Neural progenitor cell (in vitro differentiated cells): ENCODE measurements around the gene TUBA8. TPM values are rescaled to one million over a fixed set of nuclear protein-coding genes. Genes with fewer than 3 reads are reported as not detected.

Experiments used
- DNase-seq: peaks from one replicate; pipeline ENCODE4 v3.0.0-alpha.2; 2016; ENCODE audit warnings: low spot score
- H2AFZ ChIP-seq: fragments of 200-600 bp; sonication (generic); replicated peaks from 2 replicates; pipeline ENCODE4 v1.6.1; 2016; ENCODE audit warnings: antibody characterized with exemption
- H3F3A ChIP-seq: fragments of 200-600 bp; sonication (generic); 2 replicates; pipeline ENCODE4 v1.6.1; 2016; ENCODE audit warnings: antibody characterized with exemption, low read depth
- H3K27ac ChIP-seq: fragments of 200-600 bp; sonication (generic); 2 replicates; pipeline ENCODE4 v1.5.1; 2016; ENCODE audit warnings: mild to moderate bottlenecking
- H3K27me3 ChIP-seq: fragments of 200-600 bp; sonication (generic); 2 replicates; pipeline ENCODE4 v1.6.1; 2016; ENCODE audit warnings: mild to moderate bottlenecking, moderate library complexity
- H3K36me3 ChIP-seq: fragments of 200-600 bp; sonication (generic); 2 replicates; pipeline ENCODE4 v1.5.1; 2016
- H3K4me1 ChIP-seq: fragments of 200-600 bp; sonication (generic); 2 replicates; pipeline ENCODE4 v1.6.1; 2016; ENCODE audit warnings: mixed run types
- H3K4me2 ChIP-seq: fragments of 200-600 bp; sonication (generic); 2 replicates; pipeline ENCODE4 v1.6.1; 2016
- H3K4me3 ChIP-seq: fragments of 200-600 bp; sonication (generic); 2 replicates; pipeline ENCODE4 v1.5.1; 2016
- H3K79me2 ChIP-seq: fragments of 200-600 bp; sonication (generic); 2 replicates; pipeline ENCODE4 v1.6.1; 2016; ENCODE audit warnings: low read depth
- H3K9ac ChIP-seq: fragments of 200-600 bp; sonication (generic); 2 replicates; pipeline ENCODE4 v1.6.1; 2016
- H3K9me3 ChIP-seq: fragments of 200-600 bp; sonication (generic); 2 replicates; pipeline ENCODE4 v1.5.1; 2016; ENCODE audit warnings: low read depth
- H4K20me1 ChIP-seq: fragments of 200-600 bp; sonication (generic); 2 replicates; pipeline ENCODE4 v1.6.1; 2016; ENCODE audit warnings: low read depth
- H3K27ac Mint-ChIP-seq: 3 replicates; pipeline ENCODE4 v1.8.0; 2021; ENCODE audit warnings: mixed read lengths
- H3K27me3 Mint-ChIP-seq: 2 replicates; pipeline ENCODE4 v1.8.0; 2022; ENCODE audit warnings: low read depth, mild to moderate bottlenecking, inconsistent platforms, moderate library complexity, mixed read lengths; ENCODE audit not compliant: insufficient read depth
- H3K36me3 Mint-ChIP-seq: 3 replicates; pipeline ENCODE4 v1.8.0; 2021; ENCODE audit warnings: mixed read lengths
- H3K4me1 Mint-ChIP-seq: 3 replicates; pipeline ENCODE4 v1.8.0; 2021; ENCODE audit warnings: mixed read lengths
- H3K4me3 Mint-ChIP-seq: 3 replicates; pipeline ENCODE4 v1.8.0; 2021; ENCODE audit warnings: mild to moderate bottlenecking, moderate library complexity, mixed read lengths
- H3K9me3 Mint-ChIP-seq: 3 replicates; pipeline ENCODE4 v1.8.0; 2020; ENCODE audit warnings: mixed read lengths
- EZH2 ChIP-seq: fragments of 200-600 bp; sonication (generic); IDR thresholded peaks from 2 replicates; pipeline ENCODE4 v1.6.1; 2017; ENCODE audit warnings: antibody characterized with exemption, mild to moderate bottlenecking, moderate library complexity
- EZH2phosphoT487 ChIP-seq: fragments of 200-600 bp; sonication (generic); IDR thresholded peaks from 2 replicates; pipeline ENCODE4 v1.6.1; 2017; ENCODE audit warnings: antibody characterized with exemption
- total RNA-seq: library from RNA; depleted of rRNA; stranded (reverse); fragments of >200 nt; gene quantifications from 2 replicates; pipeline ENCODE4 v1.2.3, GENCODE V29; 2015; ENCODE audit warnings: low replicate concordance
- TF ChIP-seq, protein P1 (sequence below): fragments of 200-600 bp; sonication (generic); IDR thresholded peaks from 2 replicates; pipeline ENCODE4 v1.5.1; 2017; ENCODE audit warnings: antibody characterized with exemption, mild to moderate bottlenecking

Gene TUBA8
- total RNA-seq, 1 donor from 2014 or later: 0.39 TPM

DNA sequence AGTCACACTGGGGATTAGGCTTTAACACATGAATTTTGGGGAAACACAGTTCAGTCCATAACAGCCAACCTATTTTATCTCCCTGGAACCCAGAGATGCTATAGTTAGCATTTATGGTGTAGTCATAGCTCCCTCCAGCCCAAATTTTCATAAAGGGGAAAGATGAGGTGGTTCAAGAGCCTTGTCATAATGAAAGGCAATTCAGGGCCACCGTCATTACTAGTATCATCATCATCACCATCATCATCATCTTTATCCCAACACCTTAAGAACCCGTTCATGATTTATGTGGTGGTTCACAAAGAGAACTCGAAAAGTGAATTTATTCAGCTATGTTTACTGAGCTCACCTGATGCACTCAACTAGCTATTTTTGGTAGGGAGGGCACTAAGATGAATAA lies 2.4 kb upstream of the TUBA8 start:
- Mint-ChIP-seq H3K36me3 (peaks cover 9% of the 10 kb centered on the region), H3K27me3 (peaks cover 16% of the 10 kb centered on the region), H3K9me3 (peaks cover 6% of the 10 kb centered on the region), H3K4me3 (no peak overlapping the region), H3K27ac (no peak overlapping the region), H3K4me1 (peaks cover 11% of the 10 kb centered on the region)
- Histone ChIP-seq H2AFZ (no peak overlapping the region), H3K27me3 (peaks cover 52% of the 10 kb centered on the region), H3K9ac (no peak overlapping the region), H3F3A (no peaks in the 10 kb centered on the region), H3K4me2 (no peak overlapping the region), H3K27ac (no peak overlapping the region), H3K9me3 (no peaks in the 10 kb centered on the region), H3K4me3 (no peak overlapping the region), H3K4me1 (peaks cover 9% of the 10 kb centered on the region), H3K79me2 (no peaks in the 10 kb centered on the region), H4K20me1 (peaks cover 9% of the 10 kb centered on the region), H3K36me3 (no peaks in the 10 kb centered on the region)
- DNase-seq: no peak
- no peak for TF ChIP-seq EZH2

DNA sequence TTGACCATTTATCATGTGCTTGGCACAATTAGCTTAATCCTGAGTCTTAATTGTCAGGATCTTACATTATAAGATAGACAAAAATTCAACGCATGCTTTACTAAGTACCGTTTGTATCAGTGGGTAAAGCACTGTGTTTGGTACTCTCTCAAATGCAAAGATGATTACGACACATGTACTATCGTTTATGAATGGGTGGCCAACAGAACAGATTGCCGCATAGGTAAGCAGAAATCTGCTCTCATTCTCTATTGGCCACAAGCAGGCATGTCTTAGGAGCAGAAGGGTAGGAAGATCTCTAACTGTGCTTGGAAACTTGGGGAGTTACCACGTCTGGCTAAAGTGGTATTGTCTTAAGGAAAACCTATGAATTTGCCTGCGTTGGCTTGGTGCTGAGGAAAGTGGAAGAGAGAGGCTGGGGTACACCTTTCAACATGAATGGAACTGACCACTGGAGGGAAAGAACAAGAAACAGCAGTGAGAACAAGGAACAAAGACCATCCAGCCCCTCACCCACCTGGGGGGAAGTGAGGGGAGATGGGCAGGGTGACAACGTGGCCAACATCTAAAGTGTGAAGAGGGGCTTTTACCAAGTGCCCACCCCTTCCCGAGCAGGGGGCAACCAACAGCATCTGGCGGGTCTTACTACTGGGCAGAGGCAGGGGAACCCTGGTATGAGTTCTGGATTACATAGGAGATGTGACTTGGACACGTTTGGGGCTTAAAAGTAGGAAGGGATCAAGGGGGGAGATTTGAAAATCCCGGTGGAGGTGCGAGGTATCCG lies 1.0 kb upstream of the TUBA8 start:
- TF ChIP-seq EZH2: no peak
- TF ChIP-seq, protein P1, sequence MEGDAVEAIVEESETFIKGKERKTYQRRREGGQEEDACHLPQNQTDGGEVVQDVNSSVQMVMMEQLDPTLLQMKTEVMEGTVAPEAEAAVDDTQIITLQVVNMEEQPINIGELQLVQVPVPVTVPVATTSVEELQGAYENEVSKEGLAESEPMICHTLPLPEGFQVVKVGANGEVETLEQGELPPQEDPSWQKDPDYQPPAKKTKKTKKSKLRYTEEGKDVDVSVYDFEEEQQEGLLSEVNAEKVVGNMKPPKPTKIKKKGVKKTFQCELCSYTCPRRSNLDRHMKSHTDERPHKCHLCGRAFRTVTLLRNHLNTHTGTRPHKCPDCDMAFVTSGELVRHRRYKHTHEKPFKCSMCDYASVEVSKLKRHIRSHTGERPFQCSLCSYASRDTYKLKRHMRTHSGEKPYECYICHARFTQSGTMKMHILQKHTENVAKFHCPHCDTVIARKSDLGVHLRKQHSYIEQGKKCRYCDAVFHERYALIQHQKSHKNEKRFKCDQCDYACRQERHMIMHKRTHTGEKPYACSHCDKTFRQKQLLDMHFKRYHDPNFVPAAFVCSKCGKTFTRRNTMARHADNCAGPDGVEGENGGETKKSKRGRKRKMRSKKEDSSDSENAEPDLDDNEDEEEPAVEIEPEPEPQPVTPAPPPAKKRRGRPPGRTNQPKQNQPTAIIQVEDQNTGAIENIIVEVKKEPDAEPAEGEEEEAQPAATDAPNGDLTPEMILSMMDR: no peak
- no peak for TF ChIP-seq EZH2phosphoT487
- H3K27ac Mint-ChIP-seq: no peak overlapping the region
- Histone ChIP-seq H3K4me2 (peak overlapping the region; percentile 96), H3F3A (no peaks in the 10 kb centered on the region), H3K4me1 (peaks cover 9% of the 10 kb centered on the region), H3K9me3 (no peaks in the 10 kb centered on the region), H3K27me3 (peaks cover 54% of the 10 kb centered on the region), H3K4me3 (peak overlapping the region; percentile 49), H3K36me3 (no peaks in the 10 kb centered on the region), H3K9ac (no peak overlapping the region), H3K27ac (no peak overlapping the region), H3K79me2 (no peaks in the 10 kb centered on the region), H2AFZ (no peak overlapping the region), H4K20me1 (peaks cover 9% of the 10 kb centered on the region)
- peaks cover 6% of the 10 kb centered on the region for H3K9me3 Mint-ChIP-seq
- DNase-seq: no peak
- peaks cover 19% of the 10 kb centered on the region for H3K27me3 Mint-ChIP-seq
- H3K4me3 Mint-ChIP-seq: peak overlapping the region; percentile 74
- peaks cover 11% of the 10 kb centered on the region for H3K4me1 Mint-ChIP-seq
- peaks cover 9% of the 10 kb centered on the region for H3K36me3 Mint-ChIP-seq

DNA sequence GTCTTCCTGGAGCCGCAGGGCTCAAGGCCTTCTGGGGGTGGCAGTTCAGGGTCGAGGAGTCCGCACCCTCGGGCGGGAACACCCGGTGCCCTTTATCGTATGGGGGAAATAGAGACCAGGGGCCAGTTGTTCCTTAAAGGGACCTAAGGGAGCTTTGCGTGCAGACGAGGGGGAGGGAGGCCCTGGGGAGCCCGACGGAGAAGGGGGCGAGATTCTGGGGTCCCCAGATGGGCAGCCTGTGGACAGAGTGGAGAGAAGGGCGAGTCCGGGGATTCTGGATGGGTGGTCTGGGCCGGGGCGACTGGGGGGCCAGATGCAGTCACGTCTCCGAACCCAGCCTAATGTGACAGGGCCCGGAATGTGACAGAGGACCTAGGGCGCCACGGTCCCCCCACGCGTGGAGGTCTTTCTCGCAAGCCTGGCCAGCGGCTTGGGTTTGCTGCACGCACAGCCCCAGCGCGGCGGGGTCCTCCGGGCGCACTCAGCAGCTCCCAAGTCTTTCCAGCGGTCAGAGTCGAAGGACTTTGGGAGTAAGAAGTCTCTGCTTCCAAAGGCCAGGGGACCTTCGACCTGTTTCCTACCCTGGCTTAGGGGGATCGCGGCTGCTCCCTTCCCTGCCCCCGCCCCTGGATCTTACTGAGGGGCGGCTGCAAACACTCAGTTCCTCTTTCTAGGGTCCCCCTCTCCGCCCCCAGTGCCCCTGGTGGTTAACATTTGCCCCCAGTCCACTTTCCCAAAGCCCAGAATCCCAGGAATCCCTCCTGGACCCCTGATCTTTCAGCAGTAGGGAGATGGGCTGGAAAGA lies 547 bp downstream of the TUBA8 start:
- no peaks in the 10 kb centered on the region for H3K36me3 Mint-ChIP-seq
- peaks cover 13% of the 10 kb centered on the region for H3K4me1 Mint-ChIP-seq
- Histone ChIP-seq H3K36me3 (no peaks in the 10 kb centered on the region), H3K4me1 (peaks cover 9% of the 10 kb centered on the region), H4K20me1 (peaks cover 9% of the 10 kb centered on the region), H3K4me2 (peak overlapping the region; percentile 96), H3K79me2 (no peaks in the 10 kb centered on the region), H3K9me3 (no peaks in the 10 kb centered on the region), H3F3A (no peaks in the 10 kb centered on the region), H2AFZ (peak overlapping the region; percentile 78), H3K27ac (no peak overlapping the region), H3K9ac (no peak overlapping the region), H3K27me3 (peaks cover 54% of the 10 kb centered on the region), H3K4me3 (peak overlapping the region; percentile 49)
- H3K9me3 Mint-ChIP-seq: peaks cover 2% of the 10 kb centered on the region
- no peak overlapping the region for H3K27ac Mint-ChIP-seq
- peak overlapping the region; percentile 72 for H3K4me3 Mint-ChIP-seq
- DNase-seq: peak; percentile 29
- TF ChIP-seq, protein P1: no peak
- TF ChIP-seq EZH2 (peak; percentile 17), EZH2phosphoT487 (no peak)
- peaks cover 19% of the 10 kb centered on the region for H3K27me3 Mint-ChIP-seq
